Left hindlimb (tissue), 1 donor: ENCODE results near the gene TEX55.
"Not testable (repeated sequence)": the region's sequence is repeated elsewhere in the genome, so short reads cannot be mapped to it uniquely, and the experiment has no call there.

ENCODE experiments used
- DNase-seq: peaks from one replicate; pipeline ENCODE4 v3.0.0-alpha.2; 2018

The TEX55 gene

DNA sequence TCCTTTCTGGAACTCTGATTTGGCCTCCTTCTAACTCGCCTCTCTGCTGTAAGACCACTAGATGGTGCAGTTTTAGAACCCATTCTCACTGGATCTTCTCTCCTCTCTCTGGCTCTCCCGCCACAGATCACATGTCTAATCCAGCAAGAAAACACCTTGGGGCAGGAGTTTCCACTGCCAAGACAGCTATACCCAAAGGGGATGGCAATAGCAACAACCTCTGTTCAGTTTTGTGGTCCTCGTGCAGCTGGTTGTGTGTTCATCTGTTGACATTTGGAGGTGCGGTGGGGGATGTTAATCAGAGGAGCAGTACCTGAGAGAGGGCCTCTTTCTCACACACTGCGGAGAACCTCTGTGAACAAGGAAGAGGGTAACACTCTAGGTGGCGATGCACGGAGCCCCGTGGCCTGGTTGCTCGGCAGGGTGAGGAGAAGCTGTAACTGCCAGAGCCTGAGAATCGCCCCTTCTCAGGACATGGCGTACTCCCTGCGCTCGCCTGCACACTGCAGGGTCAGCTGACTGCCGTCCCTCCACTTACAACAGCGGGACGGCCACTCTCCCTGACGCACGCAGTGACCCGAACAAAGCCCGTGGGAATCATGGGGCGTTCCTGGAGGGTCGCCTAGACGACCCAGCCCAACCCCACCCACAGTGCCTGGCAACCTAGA, at the start of gene TEX55:
Gene TEX55 (plus strand): TSS at position 666 of the 668 bp plus-strand sequence. CDS start 25 bp downstream, outside the sequence.
- peak; percentile 28 for DNase-seq

DNA sequence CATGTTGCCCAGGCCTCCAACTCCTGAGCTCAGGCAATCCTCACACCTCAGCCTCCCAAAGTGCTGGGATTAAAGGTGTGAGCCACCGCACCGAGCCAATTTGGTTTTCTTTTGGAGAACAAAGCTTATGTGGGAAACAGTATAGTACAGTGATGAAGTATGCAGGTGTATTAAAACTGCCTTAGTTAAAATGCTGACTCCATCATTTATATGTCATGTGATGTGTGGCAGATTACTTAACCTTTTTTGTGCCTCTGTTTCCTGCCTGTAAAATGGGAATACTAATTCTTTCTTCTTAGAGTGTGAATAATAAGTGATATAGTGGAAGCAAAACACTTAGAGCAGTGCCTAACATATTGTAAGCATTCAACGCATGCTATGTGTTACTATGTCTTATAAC, 48.0 kb upstream of the TEX55 start:
- DNase-seq = no peak

DNA sequence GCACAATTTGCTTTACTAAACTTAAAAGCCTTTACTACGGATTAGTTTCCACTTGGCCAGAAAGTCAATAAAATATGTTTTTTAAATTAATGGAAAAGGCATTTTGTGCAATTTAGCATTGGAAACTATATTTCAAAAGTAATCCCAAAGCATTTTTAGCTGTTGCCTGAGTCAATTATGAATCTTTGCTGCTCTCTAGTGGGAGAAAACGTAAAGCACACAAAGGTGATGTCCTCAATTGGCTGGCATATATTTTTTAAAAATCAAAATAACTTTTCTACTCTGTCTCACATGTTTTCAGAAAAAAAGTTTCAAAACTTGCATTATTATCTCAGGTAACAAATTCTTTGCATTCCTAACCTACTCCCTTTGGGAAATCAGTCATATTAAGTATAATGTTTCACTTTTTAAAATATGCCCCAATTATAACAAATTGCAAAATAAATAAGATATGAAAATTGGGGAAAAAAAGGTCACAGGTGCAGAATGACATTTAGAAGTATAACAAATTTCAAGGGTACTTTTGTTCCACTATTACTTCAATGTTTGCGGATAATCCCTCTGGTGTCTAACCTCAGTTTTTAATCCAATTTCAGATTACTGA, 47.2 kb upstream of the TEX55 start:
- no peak for DNase-seq

DNA sequence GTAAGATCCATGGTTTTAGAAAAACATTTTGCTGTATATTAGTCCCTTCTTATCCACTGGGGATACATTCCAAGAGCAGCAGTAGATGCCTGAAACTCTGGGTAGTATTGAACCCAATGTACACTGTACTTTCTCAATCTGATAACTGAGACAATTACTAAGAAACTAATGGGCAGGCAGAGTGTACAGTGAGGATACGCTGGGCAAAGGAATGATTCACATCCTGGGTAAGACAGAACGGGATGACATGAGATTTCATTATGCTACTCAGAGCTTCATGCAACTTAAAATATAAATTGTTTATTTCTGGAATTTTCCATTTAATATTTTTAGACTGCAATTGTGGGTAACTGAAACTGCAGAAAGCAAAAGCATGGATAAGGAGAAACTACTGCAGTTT, 46.2 kb upstream of the TEX55 start:
- no peak for DNase-seq

DNA sequence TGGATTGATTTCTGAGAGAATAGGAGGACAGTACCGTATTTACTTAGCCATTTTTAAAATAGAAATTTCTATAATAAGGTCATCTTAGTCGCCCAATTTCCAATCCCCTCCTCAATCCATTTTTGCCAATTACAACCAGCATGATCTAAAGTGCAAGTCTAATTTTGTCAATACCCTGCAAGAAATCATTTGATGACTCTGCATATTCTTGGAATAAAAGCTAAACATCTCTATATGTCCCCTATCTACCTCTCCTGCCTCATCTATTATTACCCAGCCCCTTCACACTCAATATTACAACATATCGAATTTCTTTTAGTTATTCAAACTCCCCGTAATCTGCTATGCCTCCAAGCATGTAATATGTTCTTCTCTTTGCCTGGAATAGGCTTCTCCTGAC, 41.9 kb upstream of the TEX55 start:
- DNase-seq = no peak

DNA sequence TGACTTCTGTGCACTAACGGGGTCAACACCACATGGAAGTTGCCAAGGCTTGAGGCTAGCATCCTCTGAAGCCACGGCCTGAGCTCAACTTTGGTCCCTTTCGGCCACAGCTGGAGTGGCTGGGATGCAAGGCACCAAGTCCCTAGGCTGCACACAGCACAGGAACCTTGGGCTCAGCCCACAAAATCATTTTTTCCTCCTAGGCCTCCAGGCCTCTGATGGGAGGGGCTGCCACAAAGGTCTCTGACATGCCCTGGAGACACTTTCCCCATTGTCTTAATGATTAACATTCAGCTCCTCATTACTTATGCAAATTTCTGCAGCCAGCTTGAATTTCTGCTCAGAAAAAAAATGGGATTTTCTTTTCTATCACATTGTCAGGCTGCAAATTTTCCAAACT, 27.6 kb upstream of the TEX55 start:
- DNase-seq = not testable (repeated sequence)

DNA sequence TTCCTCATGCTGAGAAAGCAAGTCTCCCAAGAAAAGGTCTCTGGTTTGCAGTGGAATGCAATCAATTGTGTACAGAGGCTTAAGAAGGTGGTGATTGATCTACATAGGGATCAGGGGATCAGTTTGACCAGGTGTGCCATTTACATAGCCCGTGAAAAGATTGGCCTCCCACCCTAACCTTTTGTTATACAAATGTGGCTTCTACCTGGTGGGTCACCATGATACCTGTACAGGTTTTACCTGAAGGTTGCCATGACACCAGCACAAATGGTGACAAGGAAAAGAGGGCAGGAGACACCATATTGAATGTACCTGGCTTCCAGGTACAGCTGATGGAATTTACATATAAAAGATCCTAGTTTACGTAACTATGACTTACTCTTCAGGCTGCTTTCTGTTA, 25.5 kb upstream of the TEX55 start:
- DNase-seq = no peak

DNA sequence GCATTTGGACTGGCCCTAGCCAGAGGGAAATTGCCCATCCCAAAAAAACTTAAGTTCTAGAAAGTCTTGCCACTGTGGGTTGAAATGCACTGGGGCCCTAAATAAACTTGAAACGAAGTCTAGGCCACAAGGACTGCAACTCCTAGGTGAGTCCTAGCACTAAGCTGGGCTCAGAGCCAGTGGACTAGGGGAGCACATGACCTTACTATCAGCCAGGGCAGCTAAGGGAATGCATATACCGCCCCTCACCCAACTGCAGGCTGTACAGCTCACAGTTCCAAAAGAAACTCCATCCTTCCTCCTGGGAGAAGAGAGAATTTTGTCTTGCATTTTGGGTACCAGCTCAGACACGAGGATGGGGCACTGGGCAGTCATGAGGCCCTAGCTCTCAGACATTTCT, 23.6 kb upstream of the TEX55 start:
- DNase-seq = no peak

DNA sequence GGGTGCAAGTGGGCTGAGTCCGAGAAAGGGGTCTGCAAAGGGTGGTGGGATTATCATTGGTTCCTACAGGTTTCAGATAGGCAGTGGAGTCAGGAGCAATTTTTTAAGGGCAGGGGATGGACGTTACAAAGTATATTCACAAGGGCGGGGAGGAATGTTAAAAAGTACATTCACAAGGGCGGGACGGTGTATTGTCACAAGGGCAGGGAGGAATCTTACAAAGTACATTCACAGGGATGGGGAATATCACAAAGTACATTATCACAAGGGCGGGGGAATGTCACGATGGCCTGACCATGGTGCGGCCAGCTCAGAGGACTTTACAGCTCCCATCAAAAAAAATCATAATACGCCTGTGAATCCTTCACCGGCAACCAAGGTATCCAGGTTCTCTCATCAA, 20.6 kb upstream of the TEX55 start:
- no peak for DNase-seq

DNA sequence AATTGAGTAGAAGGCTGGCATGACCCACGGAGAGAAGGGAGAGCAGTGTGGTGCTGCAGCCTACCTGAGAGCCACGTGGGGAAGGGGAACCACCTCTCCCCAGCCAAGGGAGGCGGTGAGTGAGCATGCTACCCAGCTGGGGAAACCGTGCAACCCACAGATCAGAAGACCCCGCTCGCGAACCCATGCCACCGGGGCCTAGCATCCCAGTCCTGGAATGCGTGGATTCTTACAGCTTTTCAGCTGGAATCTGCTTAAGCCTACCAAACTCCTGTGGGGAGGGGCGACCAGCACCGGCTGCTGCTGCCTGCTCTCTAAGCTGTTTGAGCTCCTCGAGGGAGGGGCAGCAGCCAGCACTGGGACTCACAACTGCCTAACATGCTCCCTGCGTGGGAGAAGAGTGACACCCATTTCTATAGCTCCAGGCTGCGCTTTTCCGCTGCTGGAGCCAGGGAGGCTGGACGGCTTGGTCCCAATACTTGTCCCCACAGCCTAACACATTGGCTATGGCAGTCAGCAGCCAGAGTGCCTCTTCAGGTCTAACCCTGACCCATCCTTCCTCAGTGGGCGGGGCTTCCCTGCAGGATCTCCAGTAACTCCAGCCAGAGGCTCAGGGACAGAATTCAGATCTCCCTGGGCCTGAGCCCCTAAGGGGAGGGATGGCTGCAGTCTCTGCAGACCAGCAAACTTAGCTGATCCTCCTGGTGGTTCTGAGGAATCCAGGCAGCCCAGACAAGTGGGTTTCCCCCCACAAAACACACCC, 20.0 kb upstream of the TEX55 start:
- no peak for DNase-seq

DNA sequence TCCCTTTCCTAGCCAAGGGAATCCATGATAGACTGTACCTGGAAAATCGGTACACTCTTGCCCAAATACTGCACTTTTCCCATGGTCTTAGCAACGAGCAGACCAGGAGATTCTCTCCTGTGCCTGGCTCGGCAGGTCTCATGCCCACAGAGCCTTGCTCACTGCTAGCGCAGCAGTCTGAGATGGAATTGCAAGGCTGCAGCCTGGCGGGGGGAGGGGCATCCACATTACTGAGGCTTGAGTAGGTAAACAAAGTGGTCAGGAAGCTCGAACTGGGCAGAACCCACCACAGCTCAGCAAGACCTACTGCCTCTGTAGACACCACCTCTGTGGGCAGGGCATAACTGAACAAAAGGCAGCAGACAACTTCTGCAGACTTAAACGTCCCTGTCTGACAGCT, 15.7 kb upstream of the TEX55 start:
- DNase-seq = not testable (repeated sequence)

DNA sequence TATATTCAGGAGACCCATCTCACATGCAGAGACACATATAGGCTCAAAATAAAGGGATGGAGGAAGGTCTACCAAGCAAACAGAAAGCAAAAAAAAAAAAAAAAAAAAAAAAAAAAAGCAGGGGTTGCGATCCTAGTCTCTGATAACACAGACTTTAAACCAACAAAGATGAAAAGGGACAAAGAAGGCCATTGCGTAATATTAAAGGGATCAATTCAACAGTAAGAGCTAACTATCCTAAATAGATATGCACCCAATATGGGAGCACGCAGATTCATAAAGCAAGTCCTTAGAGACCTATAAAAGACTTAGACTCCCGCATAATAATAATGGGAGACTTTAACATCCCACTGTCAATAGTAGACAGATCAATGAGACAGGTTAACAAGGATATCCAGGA, 13.7 kb upstream of the TEX55 start:
- not testable (repeated sequence) for DNase-seq

DNA sequence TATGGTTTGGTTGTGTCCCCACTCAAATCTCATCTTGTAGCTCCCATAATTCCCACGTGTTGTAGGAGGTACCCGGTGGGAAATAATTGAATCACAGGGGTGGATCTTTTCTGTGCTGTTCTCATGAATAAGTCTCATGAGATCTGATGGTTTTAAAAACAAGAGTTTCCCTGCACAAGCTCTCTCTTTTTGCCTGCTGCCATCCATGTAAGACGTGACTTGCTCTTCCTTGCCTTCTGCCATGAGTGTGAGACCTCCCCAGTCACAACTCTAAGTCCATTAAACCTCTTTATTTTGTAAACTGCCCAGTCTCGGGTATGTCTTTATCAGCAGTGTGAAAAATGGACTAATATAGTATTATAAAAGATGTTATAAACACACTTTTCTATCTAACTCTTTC, 6.6 kb upstream of the TEX55 start:
- not testable (repeated sequence) for DNase-seq

DNA sequence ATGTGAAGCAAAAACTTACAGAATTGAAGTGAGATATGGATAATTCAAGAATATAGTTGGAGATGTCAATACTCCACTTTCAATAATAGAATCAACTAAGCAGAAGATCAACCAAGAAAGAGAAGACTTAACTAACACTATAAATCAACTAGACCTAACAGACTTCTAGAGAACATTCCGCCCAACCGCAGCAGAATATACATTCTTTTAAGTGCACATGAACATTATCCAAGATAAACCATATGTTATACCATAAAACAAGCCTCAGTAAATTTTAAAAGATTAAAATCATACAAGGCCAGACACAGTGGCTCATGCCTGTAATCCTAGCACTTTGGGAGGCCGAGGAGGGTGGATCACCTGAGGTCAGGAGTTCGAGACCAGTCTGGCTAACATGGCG, 5.5 kb upstream of the TEX55 start:
- no peak for DNase-seq

DNA sequence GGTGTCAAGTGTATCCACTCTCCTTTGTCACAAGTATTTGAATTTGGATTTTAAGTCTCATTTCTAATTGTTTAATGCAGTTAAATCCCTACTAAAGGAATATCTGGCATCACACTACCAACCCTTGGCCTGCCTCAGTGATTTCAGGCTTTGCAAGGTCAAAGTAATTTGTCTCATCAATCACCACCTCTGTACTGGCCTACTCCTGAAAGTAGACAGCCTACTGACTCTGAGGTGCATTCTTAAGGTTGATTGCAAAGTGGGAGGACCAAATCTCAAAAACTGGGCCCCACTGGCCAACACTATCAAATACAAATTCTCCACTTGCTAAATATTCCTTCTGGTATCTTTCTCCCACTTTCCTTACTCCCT, 851 bp upstream of the TEX55 start:
- DNase-seq = no peak

DNA sequence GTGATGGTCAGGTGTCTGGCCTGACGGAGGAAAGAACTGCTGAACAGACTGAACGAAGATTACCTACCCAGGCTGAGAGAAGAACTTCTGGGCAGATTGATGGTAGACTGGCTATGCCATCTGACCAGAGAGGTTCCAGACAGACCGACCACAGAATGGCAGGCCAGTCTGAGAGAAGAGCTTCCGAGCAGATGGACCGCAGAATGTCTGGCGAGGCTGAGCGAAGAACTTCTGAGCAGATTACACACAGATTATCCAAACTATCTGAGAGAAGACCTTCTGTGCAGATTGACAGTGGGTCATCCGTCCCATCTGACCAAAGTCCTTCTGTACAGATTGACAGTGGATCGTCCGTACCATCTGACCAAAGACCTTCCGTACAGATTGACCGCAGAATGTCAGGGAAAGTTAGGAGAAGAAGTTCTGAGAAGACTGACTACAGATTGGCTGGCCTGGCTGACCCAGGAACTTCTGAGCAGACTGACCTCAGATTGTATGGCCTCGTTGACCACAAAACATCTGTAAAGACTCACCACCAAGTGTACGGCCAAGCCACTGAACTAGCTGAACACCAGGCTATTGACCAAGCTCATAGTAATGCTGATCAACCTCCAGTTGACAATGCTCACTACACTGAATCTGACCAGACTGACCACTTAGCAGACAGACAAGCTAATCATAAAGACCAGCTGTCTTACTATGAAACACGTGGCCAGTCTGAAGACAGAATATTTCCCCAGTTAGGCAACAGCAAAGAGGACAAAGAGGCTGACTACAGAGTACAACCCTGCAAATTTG, 812 bp downstream of the TEX55 start:
- no peak for DNase-seq

DNA sequence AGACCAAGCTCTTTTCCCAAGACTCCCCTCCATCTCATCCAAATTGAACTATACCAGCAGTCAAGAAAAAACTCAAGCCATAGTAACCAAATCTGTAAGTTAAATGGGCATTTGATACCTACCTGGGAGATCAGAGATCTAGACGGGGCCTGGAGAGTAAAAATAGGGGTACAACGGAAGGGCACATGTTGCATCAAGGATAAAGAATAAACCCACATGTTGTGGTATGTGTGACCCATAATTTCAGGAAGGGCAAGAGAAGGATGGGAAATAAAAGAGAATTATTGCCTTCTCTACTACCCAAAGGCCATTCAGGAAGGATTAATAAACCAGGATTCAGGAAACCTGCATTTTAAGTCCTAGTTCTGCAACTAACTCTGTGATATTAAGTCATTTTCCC, 1.5 kb downstream of the TEX55 start:
- DNase-seq = no peak

DNA sequence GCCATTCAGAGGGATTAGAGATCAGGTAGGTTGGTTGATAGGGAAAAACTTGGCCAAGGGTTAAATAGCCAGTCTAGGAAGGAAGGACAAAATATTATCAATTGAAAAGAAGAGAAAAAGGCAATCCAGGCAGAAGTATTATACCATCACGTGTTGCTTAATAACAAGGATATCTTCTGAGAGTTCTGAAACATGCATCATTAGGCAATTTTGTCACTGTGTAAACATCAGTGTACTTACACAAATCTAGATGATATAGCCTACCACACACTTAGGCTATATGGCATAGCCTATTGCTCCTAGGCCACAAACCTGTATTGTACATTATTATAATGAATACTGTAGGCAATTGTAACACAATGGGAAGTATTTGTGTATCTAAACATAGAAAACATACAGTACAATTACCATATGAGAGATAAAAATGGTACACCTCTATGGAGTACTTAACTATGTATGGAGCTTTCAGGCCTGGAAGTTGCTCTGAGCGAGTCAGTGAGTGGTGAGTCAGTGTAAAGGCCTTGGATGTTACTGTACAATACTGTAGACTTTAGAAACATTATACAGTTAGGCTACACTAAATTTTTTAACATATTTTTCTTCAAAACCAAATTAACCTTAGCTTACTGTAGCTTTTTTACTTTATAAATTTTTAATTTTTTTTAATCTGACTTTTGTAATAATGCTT, 2.7 kb downstream of the TEX55 start:
- DNase-seq = no peak

DNA sequence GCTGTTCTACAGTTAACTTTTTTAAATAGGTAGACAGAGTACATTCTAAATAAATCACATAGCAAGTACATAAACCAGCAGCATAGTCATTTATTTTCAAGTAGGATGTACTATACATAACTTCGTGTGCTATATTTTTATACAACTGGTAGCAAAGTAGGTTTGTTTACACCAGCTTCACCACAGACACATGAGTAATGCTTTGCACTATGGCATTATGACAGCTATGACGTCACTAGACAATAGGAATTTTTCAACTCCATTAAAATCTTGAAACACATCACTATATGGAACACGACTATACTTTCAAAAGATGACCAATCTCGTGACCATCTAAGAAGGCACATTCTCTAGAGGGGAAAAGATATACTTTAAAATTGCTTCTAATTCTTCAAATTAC, 3.5 kb downstream of the TEX55 start:
- DNase-seq = no peak

DNA sequence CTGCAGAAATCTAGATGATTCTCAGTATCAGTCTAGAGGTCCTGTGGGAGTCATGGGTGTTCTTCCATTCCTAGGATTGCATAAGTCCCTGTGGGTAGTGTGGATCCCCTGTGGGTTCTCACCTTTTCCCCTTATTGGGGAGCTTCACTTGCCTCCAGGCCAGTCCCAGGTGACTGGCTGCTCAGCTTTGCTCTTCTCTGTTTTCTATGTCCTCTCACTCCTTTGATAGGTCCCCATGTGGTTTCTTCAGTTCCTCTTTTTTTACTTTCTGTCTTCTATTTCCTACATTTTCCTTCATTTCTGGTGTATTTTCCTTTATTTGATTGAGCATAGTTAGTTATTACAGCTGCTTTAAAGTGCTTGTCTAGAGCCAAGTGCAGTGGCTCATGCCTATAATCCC, 10.9 kb downstream of the TEX55 start:
- no peak for DNase-seq

DNA sequence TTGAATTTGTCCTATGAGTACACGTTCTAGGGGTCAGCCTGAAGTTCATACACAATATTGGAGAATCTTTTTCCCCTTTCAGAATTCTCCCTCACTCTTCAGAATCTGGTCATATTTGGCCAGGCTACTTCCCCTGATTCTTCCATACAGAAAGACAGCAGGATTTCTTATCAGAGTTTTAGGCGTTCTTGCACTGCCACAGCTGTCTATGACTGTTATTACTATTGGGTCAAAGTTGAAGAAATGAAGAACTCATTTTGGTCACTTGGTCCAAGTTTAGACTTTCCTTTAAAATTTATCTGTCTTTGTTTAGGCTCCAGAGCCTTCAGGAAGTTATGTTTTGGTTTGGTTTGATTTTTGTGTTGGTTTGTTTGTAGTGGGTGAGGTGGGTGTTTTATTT, 12.0 kb downstream of the TEX55 start:
- no peak for DNase-seq

DNA sequence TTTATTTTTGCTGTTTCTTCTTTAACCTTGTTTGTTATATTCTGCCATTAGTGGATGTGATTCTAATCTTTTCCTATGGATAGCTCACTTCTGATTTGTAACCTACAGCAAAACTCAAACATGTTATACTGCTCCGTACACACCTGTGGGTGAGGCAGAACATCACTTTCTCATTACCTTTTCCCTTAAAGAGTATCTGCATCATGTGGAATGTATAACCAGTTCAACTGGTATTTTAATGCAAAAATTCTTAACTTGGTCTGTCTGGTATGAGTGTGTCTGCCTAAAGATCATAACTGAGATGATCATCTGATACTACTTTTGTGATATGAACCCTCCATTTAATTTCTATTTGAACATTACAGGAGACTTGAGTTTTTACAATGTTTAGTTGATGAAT, 14.4 kb downstream of the TEX55 start:
- DNase-seq = no peak

DNA sequence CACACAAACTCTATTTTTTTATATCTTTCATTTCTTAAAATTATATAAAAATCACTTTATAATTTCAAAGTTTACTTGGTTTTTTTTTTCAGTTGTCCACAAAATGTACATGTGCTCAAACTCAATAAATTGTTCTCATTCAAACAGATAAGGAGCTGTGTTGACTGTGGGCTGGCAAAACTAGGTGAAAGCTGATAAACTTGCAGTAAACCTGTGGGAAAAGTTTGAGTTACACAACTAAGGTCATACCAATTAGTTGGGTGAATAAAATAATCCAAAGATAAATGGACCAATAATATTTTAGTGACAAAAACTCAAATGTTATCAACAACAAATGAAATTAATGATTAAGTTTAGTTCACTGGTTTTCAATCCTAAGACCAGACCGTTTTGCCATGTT, 14.8 kb downstream of the TEX55 start:
- DNase-seq = no peak
